Brain microvascular endothelial cell (primary cell): ENCODE data around the gene CYB5R3.

Experiments used
- DNase-seq: peaks from one replicate; pipeline ENCODE4 v3.0.0-alpha.2; 2020
- H3K27ac ChIP-seq: fragments of 250-450 bp; sonication (Bioruptor Pico); 2 replicates; pipeline ENCODE4 v1.5.1; 2020; ENCODE audit warnings: mild to moderate bottlenecking, moderate library complexity
- H3K27me3 ChIP-seq: fragments of 250-450 bp; sonication (Bioruptor Pico); replicated peaks from 2 replicates; pipeline ENCODE4 v1.5.1; 2020; ENCODE audit warnings: mild to moderate bottlenecking
- H3K36me3 ChIP-seq: fragments of 250-450 bp; sonication (Bioruptor Pico); replicated peaks from 2 replicates; pipeline ENCODE4 v1.5.1; 2020; ENCODE audit warnings: mild to moderate bottlenecking
- H3K4me3 ChIP-seq: 2 replicates; pipeline ENCODE4 v1.5.1; 2011; ENCODE audit warnings: low read depth, mild to moderate bottlenecking, control low read depth, low read length, moderate library complexity
- CTCF ChIP-seq: IDR thresholded peaks from 2 replicates; pipeline ENCODE4 v1.5.1; 2011; ENCODE audit warnings: low read depth, mild to moderate bottlenecking, moderate library complexity, low read length, control low read depth, inconsistent platforms; ENCODE audit errors: missing control alignments
- in situ Hi-C: cut with HindIII; loops from 2 replicates; pipeline ENCODE4 v1.10.0; 2017; ENCODE audit warnings: low sequenced_read_pairs, low pct_ligation_motif_present

The CYB5R3 gene

GRCh38 chr22:42587588-42588175 lies 61.5 kb downstream of the CYB5R3 start:
- in situ Hi-C loops, result no loop called here

GRCh38 chr22:42586381-42586780 lies 62.8 kb downstream of the CYB5R3 start:
- no peak overlapping the region for H3K4me3 ChIP-seq
- no peak overlapping the region for H3K27ac ChIP-seq
- no peak for TF ChIP-seq CTCF
- no peaks in the 10 kb centered on the region for H3K27me3 ChIP-seq
- in situ Hi-C loops, result no loop called here
- peaks cover 60% of the 10 kb centered on the region for H3K36me3 ChIP-seq
- DNase-seq, result no peak

More at GRCh38 chr22:42587588-42588175, 61.5 kb downstream of the CYB5R3 start:
- H3K27ac ChIP-seq, result no peak overlapping the region
- no peak overlapping the region for H3K4me3 ChIP-seq
- H3K36me3 ChIP-seq, result peaks cover 70% of the 10 kb centered on the region
- no peak for TF ChIP-seq CTCF
- H3K27me3 ChIP-seq, result no peaks in the 10 kb centered on the region
- DNase-seq, result no peak

- Histone ChIP-seq H3K36me3 (peaks cover 51% of the 10 kb centered on the region), H3K27me3 (no peaks in the 10 kb centered on the region), H3K27ac (no peak overlapping the region), H3K4me3 (no peak overlapping the region)
- in situ Hi-C loops, result no loop called here
- no peak for TF ChIP-seq CTCF
- DNase-seq, result no peak
Measured at GRCh38 chr22:42585096-42585495, 64.1 kb downstream of the CYB5R3 start.

GRCh38 chr22:42584364-42584940 lies 64.7 kb downstream of the CYB5R3 start:
- DNase-seq, result no peak
- Histone ChIP-seq H3K27me3 (no peaks in the 10 kb centered on the region), H3K4me3 (no peak overlapping the region), H3K27ac (no peak overlapping the region), H3K36me3 (peaks cover 48% of the 10 kb centered on the region)
- TF ChIP-seq CTCF, result no peak
- in situ Hi-C loops, result no loop called here

GRCh38 chr22:42582987-42583386 lies 66.2 kb downstream of the CYB5R3 start:
- Histone ChIP-seq H3K4me3 (no peak overlapping the region), H3K36me3 (peaks cover 42% of the 10 kb centered on the region), H3K27me3 (no peaks in the 10 kb centered on the region), H3K27ac (no peak overlapping the region)
- no peak for DNase-seq
- no peak for TF ChIP-seq CTCF
- in situ Hi-C loops, result no loop called here
